ENCODE results near the gene ALPL. TPM values are rescaled to one million over a fixed set of nuclear protein-coding genes. Genes with fewer than 3 reads are reported as not detected.
A peak's percentile ranks its signal among the peaks of the same experiment; 100 is the strongest.

The ALPL gene
- total RNA-seq, 1 experiment from 2014 or later = 140 TPM

DNA sequence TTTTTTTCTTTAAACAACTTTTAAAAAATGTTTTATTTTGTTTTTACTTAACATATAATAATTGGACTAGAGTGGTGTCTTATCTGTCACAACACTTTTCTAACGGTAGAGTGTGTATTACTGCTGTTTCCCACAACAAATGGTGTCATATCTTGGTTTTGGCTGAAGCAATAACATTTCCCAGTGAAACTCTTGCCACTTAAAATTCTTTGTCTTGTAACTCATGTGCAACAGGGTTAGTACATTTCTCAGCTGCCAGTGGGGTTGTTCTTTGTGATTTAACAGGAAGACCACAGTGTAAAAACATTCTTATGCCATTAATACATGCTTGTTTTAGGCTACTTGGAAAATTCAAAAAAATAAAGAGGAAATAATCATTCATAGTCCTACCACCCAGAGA, 43.5 kb downstream of the ALPL start (continued):
- TF ChIP-seq ZNF423 (CRISPR knock-in tag; IDR thresholded peaks at IDR 0.05) = no peak
- TF ChIP-seq ZNF317 (CRISPR knock-in tag; IDR thresholded peaks at IDR 0.05; ENCODE audit: borderline replicate concordance, low read depth) = no peak
- TF ChIP-seq, protein P1, sequence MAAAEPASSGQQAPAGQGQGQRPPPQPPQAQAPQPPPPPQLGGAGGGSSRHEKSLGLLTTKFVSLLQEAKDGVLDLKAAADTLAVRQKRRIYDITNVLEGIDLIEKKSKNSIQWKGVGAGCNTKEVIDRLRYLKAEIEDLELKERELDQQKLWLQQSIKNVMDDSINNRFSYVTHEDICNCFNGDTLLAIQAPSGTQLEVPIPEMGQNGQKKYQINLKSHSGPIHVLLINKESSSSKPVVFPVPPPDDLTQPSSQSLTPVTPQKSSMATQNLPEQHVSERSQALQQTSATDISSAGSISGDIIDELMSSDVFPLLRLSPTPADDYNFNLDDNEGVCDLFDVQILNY (CRISPR knock-in tag; IDR thresholded peaks at IDR 0.05) = no peak
- TF ChIP-seq CREM (CRISPR knock-in tag; IDR thresholded peaks at IDR 0.05) = no peak
- TF ChIP-seq, protein P2, sequence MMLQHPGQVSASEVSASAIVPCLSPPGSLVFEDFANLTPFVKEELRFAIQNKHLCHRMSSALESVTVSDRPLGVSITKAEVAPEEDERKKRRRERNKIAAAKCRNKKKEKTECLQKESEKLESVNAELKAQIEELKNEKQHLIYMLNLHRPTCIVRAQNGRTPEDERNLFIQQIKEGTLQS (CRISPR knock-in tag; conservative IDR thresholded peaks at IDR 0.05) = no peak
- TF ChIP-seq, protein P3, sequence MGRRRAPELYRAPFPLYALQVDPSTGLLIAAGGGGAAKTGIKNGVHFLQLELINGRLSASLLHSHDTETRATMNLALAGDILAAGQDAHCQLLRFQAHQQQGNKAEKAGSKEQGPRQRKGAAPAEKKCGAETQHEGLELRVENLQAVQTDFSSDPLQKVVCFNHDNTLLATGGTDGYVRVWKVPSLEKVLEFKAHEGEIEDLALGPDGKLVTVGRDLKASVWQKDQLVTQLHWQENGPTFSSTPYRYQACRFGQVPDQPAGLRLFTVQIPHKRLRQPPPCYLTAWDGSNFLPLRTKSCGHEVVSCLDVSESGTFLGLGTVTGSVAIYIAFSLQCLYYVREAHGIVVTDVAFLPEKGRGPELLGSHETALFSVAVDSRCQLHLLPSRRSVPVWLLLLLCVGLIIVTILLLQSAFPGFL (CRISPR knock-in tag; IDR thresholded peaks at IDR 0.05; ENCODE audit: borderline replicate concordance) = no peak
- no peak for TF ChIP-seq HMGA2 (CRISPR knock-in tag; IDR thresholded peaks at IDR 0.05)
- TF ChIP-seq SOX15 (CRISPR knock-in tag; IDR thresholded peaks at IDR 0.05) = no peak
- TF ChIP-seq, protein P4, sequence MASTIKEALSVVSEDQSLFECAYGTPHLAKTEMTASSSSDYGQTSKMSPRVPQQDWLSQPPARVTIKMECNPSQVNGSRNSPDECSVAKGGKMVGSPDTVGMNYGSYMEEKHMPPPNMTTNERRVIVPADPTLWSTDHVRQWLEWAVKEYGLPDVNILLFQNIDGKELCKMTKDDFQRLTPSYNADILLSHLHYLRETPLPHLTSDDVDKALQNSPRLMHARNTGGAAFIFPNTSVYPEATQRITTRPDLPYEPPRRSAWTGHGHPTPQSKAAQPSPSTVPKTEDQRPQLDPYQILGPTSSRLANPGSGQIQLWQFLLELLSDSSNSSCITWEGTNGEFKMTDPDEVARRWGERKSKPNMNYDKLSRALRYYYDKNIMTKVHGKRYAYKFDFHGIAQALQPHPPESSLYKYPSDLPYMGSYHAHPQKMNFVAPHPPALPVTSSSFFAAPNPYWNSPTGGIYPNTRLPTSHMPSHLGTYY (CRISPR knock-in tag; IDR thresholded peaks at IDR 0.05) = no peak
- no peak for TF ChIP-seq GRHL2 (CRISPR knock-in tag; IDR thresholded peaks at IDR 0.05; ENCODE audit: insufficient replicate concordance, severe bottlenecking)

DNA sequence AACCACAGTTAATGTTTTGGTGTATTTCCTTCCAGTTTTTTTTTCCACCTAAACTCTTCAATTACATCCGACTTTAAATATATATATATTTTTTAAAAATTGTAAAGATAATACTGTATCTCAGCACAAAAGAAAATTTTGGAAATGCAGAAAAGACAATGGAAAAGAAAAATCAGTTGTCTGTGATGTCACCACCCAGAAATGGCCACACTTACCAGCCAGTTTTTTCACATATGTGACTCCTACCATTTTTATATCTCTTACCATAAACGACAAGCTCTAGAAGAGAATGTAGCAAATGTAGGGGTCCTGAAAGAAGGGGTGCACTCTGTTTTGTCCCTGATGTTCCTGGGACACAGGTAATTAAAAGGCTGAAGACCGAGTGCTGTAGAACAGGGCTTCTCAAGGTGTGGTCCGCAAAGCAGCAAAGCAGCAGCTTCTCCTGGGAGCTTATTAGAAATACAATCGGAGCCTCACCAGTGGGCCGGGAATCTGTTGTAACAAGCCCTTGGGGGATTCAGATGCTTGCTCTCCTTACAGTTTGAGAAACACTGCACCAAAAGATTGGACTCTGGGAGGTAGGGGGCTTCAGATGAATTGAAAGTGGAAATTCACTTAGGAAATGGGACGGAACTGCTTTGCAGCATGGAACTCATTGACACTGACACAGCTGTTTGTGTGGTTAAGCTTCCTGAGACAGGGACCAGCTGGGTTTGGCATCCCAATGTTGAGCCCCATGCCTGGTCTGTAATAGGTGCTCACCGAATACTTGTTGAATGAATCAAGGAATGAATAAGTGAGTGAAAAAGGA, 44.1 kb downstream of the ALPL start:
- DNase-seq (ENCODE audit: low spot score) = no peak
- ChIA-PET POLR2A (no interaction called here), CTCF (interaction anchor here (0.7 to 1.3 kb wide), 7 partner anchors 10 to 185 kb away, joined by 3 to 8 read pairs (median 3); no protein-coding TSS in a partner anchor)
- H3K36me3 Mint-ChIP-seq = peaks cover 15% of the 10 kb centered on the region
- H3K27ac Mint-ChIP-seq = peak overlapping the region; percentile 51
- ATAC-seq = peak; percentile 62
- no peaks in the 10 kb centered on the region for H3K9me3 Mint-ChIP-seq
- H3K4me3 Mint-ChIP-seq = no peak overlapping the region
- no peaks in the 10 kb centered on the region for H3K27me3 Mint-ChIP-seq (ENCODE audit: low read depth)
- H3K4me1 Mint-ChIP-seq = peaks cover 33% of the 10 kb centered on the region
- TF ChIP-seq, protein P5, sequence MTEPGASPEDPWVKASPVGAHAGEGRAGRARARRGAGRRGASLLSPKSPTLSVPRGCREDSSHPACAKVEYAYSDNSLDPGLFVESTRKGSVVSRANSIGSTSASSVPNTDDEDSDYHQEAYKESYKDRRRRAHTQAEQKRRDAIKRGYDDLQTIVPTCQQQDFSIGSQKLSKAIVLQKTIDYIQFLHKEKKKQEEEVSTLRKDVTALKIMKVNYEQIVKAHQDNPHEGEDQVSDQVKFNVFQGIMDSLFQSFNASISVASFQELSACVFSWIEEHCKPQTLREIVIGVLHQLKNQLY (CRISPR knock-in tag; IDR thresholded peaks at IDR 0.05) = no peak
- no peak for TF ChIP-seq ZNF138 (CRISPR knock-in tag; conservative IDR thresholded peaks at IDR 0.05)
- TF ChIP-seq, protein P1 (CRISPR knock-in tag; IDR thresholded peaks at IDR 0.05) = no peak
- TF ChIP-seq IRF2 (CRISPR knock-in tag; IDR thresholded peaks at IDR 0.05; ENCODE audit: borderline replicate concordance, low read depth) = no peak
- TF ChIP-seq KAT7 (CRISPR knock-in tag; IDR thresholded peaks at IDR 0.05; ENCODE audit: borderline replicate concordance) = no peak
- TF ChIP-seq, protein P6, sequence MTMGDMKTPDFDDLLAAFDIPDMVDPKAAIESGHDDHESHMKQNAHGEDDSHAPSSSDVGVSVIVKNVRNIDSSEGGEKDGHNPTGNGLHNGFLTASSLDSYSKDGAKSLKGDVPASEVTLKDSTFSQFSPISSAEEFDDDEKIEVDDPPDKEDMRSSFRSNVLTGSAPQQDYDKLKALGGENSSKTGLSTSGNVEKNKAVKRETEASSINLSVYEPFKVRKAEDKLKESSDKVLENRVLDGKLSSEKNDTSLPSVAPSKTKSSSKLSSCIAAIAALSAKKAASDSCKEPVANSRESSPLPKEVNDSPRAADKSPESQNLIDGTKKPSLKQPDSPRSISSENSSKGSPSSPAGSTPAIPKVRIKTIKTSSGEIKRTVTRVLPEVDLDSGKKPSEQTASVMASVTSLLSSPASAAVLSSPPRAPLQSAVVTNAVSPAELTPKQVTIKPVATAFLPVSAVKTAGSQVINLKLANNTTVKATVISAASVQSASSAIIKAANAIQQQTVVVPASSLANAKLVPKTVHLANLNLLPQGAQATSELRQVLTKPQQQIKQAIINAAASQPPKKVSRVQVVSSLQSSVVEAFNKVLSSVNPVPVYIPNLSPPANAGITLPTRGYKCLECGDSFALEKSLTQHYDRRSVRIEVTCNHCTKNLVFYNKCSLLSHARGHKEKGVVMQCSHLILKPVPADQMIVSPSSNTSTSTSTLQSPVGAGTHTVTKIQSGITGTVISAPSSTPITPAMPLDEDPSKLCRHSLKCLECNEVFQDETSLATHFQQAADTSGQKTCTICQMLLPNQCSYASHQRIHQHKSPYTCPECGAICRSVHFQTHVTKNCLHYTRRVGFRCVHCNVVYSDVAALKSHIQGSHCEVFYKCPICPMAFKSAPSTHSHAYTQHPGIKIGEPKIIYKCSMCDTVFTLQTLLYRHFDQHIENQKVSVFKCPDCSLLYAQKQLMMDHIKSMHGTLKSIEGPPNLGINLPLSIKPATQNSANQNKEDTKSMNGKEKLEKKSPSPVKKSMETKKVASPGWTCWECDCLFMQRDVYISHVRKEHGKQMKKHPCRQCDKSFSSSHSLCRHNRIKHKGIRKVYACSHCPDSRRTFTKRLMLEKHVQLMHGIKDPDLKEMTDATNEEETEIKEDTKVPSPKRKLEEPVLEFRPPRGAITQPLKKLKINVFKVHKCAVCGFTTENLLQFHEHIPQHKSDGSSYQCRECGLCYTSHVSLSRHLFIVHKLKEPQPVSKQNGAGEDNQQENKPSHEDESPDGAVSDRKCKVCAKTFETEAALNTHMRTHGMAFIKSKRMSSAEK (CRISPR knock-in tag; IDR thresholded peaks at IDR 0.05; ENCODE audit: borderline replicate concordance) = no peak
- no peak for TF ChIP-seq ZBTB21 (CRISPR knock-in tag; IDR thresholded peaks at IDR 0.05; ENCODE audit: borderline replicate concordance)
- TF ChIP-seq ESRRA (CRISPR knock-in tag; IDR thresholded peaks at IDR 0.05; ENCODE audit: borderline replicate concordance) = no peak
- TF ChIP-seq, protein P7, sequence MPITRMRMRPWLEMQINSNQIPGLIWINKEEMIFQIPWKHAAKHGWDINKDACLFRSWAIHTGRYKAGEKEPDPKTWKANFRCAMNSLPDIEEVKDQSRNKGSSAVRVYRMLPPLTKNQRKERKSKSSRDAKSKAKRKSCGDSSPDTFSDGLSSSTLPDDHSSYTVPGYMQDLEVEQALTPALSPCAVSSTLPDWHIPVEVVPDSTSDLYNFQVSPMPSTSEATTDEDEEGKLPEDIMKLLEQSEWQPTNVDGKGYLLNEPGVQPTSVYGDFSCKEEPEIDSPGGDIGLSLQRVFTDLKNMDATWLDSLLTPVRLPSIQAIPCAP (CRISPR knock-in tag; IDR thresholded peaks at IDR 0.05) = no peak
- TF ChIP-seq CREB1 (CRISPR knock-in tag; IDR thresholded peaks at IDR 0.05) = no peak
- TF ChIP-seq, protein P8, sequence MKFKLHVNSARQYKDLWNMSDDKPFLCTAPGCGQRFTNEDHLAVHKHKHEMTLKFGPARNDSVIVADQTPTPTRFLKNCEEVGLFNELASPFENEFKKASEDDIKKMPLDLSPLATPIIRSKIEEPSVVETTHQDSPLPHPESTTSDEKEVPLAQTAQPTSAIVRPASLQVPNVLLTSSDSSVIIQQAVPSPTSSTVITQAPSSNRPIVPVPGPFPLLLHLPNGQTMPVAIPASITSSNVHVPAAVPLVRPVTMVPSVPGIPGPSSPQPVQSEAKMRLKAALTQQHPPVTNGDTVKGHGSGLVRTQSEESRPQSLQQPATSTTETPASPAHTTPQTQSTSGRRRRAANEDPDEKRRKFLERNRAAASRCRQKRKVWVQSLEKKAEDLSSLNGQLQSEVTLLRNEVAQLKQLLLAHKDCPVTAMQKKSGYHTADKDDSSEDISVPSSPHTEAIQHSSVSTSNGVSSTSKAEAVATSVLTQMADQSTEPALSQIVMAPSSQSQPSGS (CRISPR knock-in tag; IDR thresholded peaks at IDR 0.05; ENCODE audit: borderline replicate concordance, low read depth) = no peak
- TF ChIP-seq, protein P9, sequence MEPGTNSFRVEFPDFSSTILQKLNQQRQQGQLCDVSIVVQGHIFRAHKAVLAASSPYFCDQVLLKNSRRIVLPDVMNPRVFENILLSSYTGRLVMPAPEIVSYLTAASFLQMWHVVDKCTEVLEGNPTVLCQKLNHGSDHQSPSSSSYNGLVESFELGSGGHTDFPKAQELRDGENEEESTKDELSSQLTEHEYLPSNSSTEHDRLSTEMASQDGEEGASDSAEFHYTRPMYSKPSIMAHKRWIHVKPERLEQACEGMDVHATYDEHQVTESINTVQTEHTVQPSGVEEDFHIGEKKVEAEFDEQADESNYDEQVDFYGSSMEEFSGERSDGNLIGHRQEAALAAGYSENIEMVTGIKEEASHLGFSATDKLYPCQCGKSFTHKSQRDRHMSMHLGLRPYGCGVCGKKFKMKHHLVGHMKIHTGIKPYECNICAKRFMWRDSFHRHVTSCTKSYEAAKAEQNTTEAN (CRISPR knock-in tag; IDR thresholded peaks at IDR 0.05) = no peak
